Adrenal gland (tissue), 12 donors: ENCODE measurements around the gene DAPK2. TPM values are rescaled to one million over a fixed set of nuclear protein-coding genes. Genes with fewer than 3 reads are reported as not detected.

ENCODE experiments used
- DNase-seq, 7 donors: peaks; one replicate each; pipeline ENCODE4 v3.0.0-alpha.2; 2019 to 2020
- H3K27ac ChIP-seq, 5 donors: fragments of 200-600 bp; sonication (generic) in 4 of 5; 1 replicate in 3 of 5; 2 replicates in 2 of 5; pipeline versions ENCODE4 v1.5.1 to v1.8.0; 2016 to 2020; ENCODE audit warnings: mild to moderate bottlenecking in 1 of 5
- H3K27me3 ChIP-seq: fragments of 200-600 bp; 2 replicates; pipeline ENCODE4 v1.8.0; 2021
- H3K36me3 ChIP-seq, 2 donors: fragments of 200-600 bp; replicated peaks in 1 of 2; 1 replicate in 1 of 2; 2 replicates in 1 of 2; pipeline versions ENCODE4 v1.5.1 to v1.8.0; 2018 to 2022
- H3K4me1 ChIP-seq, 2 donors: fragments of 200-600 bp; replicated peaks in 1 of 2; 1 replicate in 1 of 2; 2 replicates in 1 of 2; pipeline versions ENCODE4 v1.5.1 to v1.8.0; 2018 to 2021
- H3K4me3 ChIP-seq, 4 donors: fragments of 200-600 bp; sonication (generic) in 3 of 4; one replicate each; pipeline ENCODE4 v1.5.1; 2016 to 2018
- H3K9me3 ChIP-seq, 3 donors: fragments of 200-600 bp; sonication (generic) in 1 of 3; replicated peaks in 1 of 3; 1 replicate in 2 of 3; 2 replicates in 1 of 3; pipeline versions ENCODE4 v1.5.1 to v1.8.0; 2016 to 2021
- POLR2A ChIP-seq, 2 donors: fragments of 450-650 bp; IDR thresholded peaks; one replicate each; pipeline ENCODE4 v1.6.1; 2017; ENCODE audit warnings: antibody characterized with exemption in 2 of 2, mild to moderate bottlenecking in 2 of 2, moderate library complexity in 1 of 2
- WGBS, 4 donors: extraction: QIAGEN DNeasy Blood & Tissue Kit in 2 of 4; methylation state at CpG; one replicate each; pipeline versions ENCODE4 v1.1.5 to v1.1.7; 2013 to 2017; 5-methylcytosine and 5-hydroxymethylcytosine counted together
- intact Hi-C, 2 donors: fragments of 100-400 bp; cut with DNase I; formaldehyde crosslinking; loops; one replicate each; pipeline versions ENCODE4 v1.14.1 to v1.15.0; 2022 to 2023
- polyA plus RNA-seq, 3 donors: library from polyadenylated mRNA; stranded (reverse); fragments of 200-250 nt in 2 of 3; fragments of 350-450 nt in 1 of 3; fragmentation: Illumina TruSeq in 1 of 3; extraction: RNeasy Lipid Tissue Mini Kit (QIAGEN cat#74804) in 1 of 3; gene quantifications; one replicate each; pipeline ENCODE4 v1.2.3, GENCODE V29; 2013 to 2014
- total RNA-seq, 9 donors: library from RNA; depleted of rRNA in 4 of 9; stranded (reverse); fragments of >200 nt in 4 of 9; fragments of 120-200 nt in 1 of 9; fragmentation: NEBNext Ultra II Directional in 1 of 9; extraction: Animal tissue kit (Norgen Biotek cat#: 25700) in 1 of 9; gene quantifications; one replicate each; pipeline versions ENCODE4 v1.1.0 to v1.2.4, GENCODE V29; 2013 to 2023
- TF ChIP-seq, protein P1 (sequence below), 6 experiments: fragments of 450-650 bp in 4 of 6; fragments of 200-600 bp in 2 of 6; sonication (generic) in 1 of 6; IDR thresholded peaks; 1 replicate in 5 of 6; 2 replicates in 1 of 6; pipeline versions ENCODE4 v1.5.1 to v1.8.0; 2016 to 2021; ENCODE audit warnings: antibody characterized with exemption in 6 of 6, mild to moderate bottlenecking in 2 of 6, moderate library complexity in 1 of 6
- donor health status: healthy with polysubstance abuse.
- donor health status: Bipolar disorder and iron deficiency.
- donor health status: DM: yes; HTN: yes; CAD: no.
- donor health status: DM: no; HTN: no; CAD: no.
- donor health status: DM: no; HTN: no; CAD: no.
- donor health status: DM: yes; HTN: yes; CAD: no.

DAPK2 gene
- total and polyA plus RNA-seq, 12 donors = 0.97 to 8.7 (median 6.1) TPM

DNA sequence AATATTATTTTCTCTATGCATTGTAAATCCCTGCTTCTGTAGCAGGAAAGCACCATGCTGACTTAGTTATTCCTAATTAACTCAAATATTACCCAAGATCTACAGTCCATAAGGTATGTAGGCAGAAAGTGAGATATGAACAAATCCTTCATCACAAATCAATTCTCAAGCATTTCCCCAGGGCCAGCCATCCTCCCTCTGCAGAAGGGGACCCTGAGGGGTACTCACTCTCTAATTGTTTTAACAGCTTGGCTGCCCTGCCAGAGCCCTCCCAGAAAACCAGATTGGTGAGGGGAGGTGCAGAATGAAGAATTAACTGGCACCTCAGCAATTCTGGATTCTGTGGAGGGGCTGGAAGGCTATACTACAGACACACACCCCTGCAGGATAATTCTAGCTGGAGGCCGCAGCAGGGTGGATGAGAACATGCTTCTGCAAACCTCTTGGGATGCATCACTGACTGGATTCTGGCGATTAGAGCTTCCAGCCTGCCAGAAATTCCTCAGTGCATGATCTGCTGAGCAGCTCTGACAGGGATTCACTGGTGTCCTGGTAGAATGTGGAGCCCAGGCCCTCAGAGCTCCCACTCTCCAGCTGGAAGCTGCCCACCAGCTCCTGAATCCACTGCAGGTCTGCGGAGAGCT, 123.9 kb downstream of the DAPK2 start:
- Histone ChIP-seq H3K27ac (peak overlapping the region in 1 of 5 donors; percentile 12), H3K4me1 (no peaks in the 10 kb centered on the region), H3K36me3 (no peaks in the 10 kb centered on the region), H3K9me3 (no peaks in the 10 kb centered on the region), H3K27me3 (no peaks in the 10 kb centered on the region), H3K4me3 (no peak overlapping the region)
- TF ChIP-seq, protein P1, sequence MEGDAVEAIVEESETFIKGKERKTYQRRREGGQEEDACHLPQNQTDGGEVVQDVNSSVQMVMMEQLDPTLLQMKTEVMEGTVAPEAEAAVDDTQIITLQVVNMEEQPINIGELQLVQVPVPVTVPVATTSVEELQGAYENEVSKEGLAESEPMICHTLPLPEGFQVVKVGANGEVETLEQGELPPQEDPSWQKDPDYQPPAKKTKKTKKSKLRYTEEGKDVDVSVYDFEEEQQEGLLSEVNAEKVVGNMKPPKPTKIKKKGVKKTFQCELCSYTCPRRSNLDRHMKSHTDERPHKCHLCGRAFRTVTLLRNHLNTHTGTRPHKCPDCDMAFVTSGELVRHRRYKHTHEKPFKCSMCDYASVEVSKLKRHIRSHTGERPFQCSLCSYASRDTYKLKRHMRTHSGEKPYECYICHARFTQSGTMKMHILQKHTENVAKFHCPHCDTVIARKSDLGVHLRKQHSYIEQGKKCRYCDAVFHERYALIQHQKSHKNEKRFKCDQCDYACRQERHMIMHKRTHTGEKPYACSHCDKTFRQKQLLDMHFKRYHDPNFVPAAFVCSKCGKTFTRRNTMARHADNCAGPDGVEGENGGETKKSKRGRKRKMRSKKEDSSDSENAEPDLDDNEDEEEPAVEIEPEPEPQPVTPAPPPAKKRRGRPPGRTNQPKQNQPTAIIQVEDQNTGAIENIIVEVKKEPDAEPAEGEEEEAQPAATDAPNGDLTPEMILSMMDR (IDR thresholded peaks at IDR 0.05) = no peak
- no peak for TF ChIP-seq POLR2A (IDR thresholded peaks at IDR 0.05)
- DNase-seq = no peak
- 75 to 100% (median 84%) methylated on average over 1 to 3 of the region's 3 CpGs for WGBS, 4 donors
- intact Hi-C loops = no loop called here

- H3K4me3 ChIP-seq = no peak overlapping the region
- no peaks in the 10 kb centered on the region for H3K9me3 ChIP-seq
- no peaks in the 10 kb centered on the region for H3K4me1 ChIP-seq
- no peaks in the 10 kb centered on the region for H3K27me3 ChIP-seq
- peak overlapping the region in 1 of 5 donors; percentile 25 for H3K27ac ChIP-seq
- no peak for DNase-seq
- WGBS, 4 donors = 80 to 86% (median 84%) methylated on average over 14 of the region's 14 CpGs
- intact Hi-C loops = no loop called here
- no peak for TF ChIP-seq POLR2A (IDR thresholded peaks at IDR 0.05)
- TF ChIP-seq, protein P1 (IDR thresholded peaks at IDR 0.05) = no peak
- H3K36me3 ChIP-seq = no peaks in the 10 kb centered on the region
These were observed 125.6 kb downstream of the DAPK2 start for GRCh38 chr15:63920504-63921175.

DNA sequence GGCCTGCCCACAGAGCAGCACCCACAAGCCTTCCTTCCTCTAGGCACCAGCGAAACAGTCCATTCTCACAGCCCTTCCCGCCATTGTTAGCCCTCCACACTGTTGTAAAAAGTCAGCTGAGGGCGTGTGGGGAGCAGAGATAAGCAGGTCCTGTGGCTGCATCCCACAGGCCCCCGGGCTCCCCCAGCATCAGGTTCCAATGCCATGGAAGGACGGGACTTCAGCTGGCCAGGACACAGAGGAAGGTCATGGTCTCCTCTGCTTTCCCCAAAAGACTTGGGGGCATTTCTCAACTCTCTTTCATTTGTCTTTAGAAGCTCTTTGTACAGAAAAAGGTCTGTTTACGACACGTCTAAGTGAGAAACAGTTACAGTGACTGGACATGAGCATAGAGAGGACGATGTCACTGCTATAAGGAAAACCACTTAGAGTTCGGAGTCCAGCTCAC, 127.4 kb downstream of the DAPK2 start:
- H3K27me3 ChIP-seq = no peaks in the 10 kb centered on the region
- H3K4me3 ChIP-seq = no peak overlapping the region
- no peaks in the 10 kb centered on the region for H3K9me3 ChIP-seq
- H3K4me1 ChIP-seq = no peaks in the 10 kb centered on the region
- 85 to 95% (median 88%) methylated on average over 5 to 9 of the region's 9 CpGs for WGBS, 4 donors
- no peak overlapping the region for H3K27ac ChIP-seq
- no peaks in the 10 kb centered on the region for H3K36me3 ChIP-seq
- intact Hi-C loops = loop anchor here in 1 of 2 donors (10.0 kb wide), 1 partner anchor 126 kb away; the partner anchor contains the start of gene DAPK2
- TF ChIP-seq, protein P1 (IDR thresholded peaks at IDR 0.05) = no peak
- TF ChIP-seq POLR2A (IDR thresholded peaks at IDR 0.05) = no peak
- DNase-seq = no peak

GRCh38 chr15:63918317-63918672, 128.0 kb downstream of the DAPK2 start:
- Histone ChIP-seq H3K36me3 (no peaks in the 10 kb centered on the region), H3K4me1 (no peaks in the 10 kb centered on the region), H3K27ac (no peak overlapping the region), H3K9me3 (no peaks in the 10 kb centered on the region), H3K4me3 (no peak overlapping the region), H3K27me3 (no peaks in the 10 kb centered on the region)
- no peak for DNase-seq
- TF ChIP-seq, protein P1 (IDR thresholded peaks at IDR 0.05) = no peak
- no peak for TF ChIP-seq POLR2A (IDR thresholded peaks at IDR 0.05)
- intact Hi-C loops = loop anchor here in 1 of 2 donors (10.0 kb wide), 1 partner anchor 127 kb away; the partner anchor contains the start of gene DAPK2
- 62 to 91% (median 67%) methylated on average over 5 to 6 of the region's 6 CpGs for WGBS, 4 donors
